Vagina (tissue), 2 donors: Measurements from ENCODE around the gene PMAIP1.

Experiments used
- POLR2A ChIP-seq, 2 donors: fragments of 450-650 bp; IDR thresholded peaks; one replicate each; pipeline ENCODE4 v1.6.1; 2017; ENCODE audit warnings: antibody characterized with exemption in 2 of 2, mild to moderate bottlenecking in 2 of 2, moderate library complexity in 2 of 2
- POLR2AphosphoS5 ChIP-seq, 2 donors: sonication (generic); formaldehyde crosslinking; IDR thresholded peaks; one replicate each; pipeline ENCODE4 v1.9.0; 2017; ENCODE audit warnings: antibody characterized with exemption in 2 of 2, mild to moderate bottlenecking in 2 of 2, low read depth in 1 of 2; ENCODE audit not compliant: insufficient read depth in 1 of 2
- TF ChIP-seq, protein P1 (sequence below), 3 experiments: fragments of 450-650 bp in 2 of 3; fragments of 200-600 bp in 1 of 3; sonication (generic) in 1 of 3; IDR thresholded peaks; one replicate each; pipeline ENCODE4 v1.5.1; 2017 to 2019; ENCODE audit warnings: antibody characterized with exemption in 3 of 3, mild to moderate bottlenecking in 2 of 3, moderate library complexity in 2 of 3

DNA sequence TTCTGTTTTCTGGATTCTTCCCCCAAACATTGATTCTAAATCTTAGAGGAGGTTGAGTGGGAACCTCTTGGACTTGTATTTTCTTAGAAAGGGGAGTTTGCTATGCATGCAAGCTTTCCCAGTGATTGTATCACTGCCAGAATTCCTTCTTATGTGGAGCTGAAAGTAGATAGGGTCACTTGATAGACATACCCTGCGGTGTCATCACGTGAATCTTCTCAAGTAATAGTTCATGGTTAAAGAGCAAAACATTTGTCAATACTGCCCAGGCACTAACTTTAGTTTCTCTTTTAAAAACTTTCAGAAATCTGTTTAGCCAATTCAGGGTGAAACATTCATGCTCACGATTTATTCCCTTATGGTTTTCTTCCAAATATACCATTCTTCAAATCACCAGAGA lies 6.4 kb downstream of the PMAIP1 start:
- TF ChIP-seq, protein P1, sequence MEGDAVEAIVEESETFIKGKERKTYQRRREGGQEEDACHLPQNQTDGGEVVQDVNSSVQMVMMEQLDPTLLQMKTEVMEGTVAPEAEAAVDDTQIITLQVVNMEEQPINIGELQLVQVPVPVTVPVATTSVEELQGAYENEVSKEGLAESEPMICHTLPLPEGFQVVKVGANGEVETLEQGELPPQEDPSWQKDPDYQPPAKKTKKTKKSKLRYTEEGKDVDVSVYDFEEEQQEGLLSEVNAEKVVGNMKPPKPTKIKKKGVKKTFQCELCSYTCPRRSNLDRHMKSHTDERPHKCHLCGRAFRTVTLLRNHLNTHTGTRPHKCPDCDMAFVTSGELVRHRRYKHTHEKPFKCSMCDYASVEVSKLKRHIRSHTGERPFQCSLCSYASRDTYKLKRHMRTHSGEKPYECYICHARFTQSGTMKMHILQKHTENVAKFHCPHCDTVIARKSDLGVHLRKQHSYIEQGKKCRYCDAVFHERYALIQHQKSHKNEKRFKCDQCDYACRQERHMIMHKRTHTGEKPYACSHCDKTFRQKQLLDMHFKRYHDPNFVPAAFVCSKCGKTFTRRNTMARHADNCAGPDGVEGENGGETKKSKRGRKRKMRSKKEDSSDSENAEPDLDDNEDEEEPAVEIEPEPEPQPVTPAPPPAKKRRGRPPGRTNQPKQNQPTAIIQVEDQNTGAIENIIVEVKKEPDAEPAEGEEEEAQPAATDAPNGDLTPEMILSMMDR (IDR thresholded peaks at IDR 0.05) = no peak
- TF ChIP-seq POLR2A (IDR thresholded peaks at IDR 0.05) = no peak
- no peak for TF ChIP-seq POLR2AphosphoS5 (IDR thresholded peaks at IDR 0.05; ENCODE audit: insufficient read depth in 1 of 2, low read depth in 1 of 2)
